ENCODE data around the gene QARS1. TPM values are rescaled to one million over a fixed set of nuclear protein-coding genes. Genes with fewer than 3 reads are reported as not detected.

QARS1 gene
- total and polyA plus RNA-seq, 2 of the 8 experiments (the other 6 are each of a cell fraction or from before 2014, with no cell fraction given), result 353 to 581 TPM

- Histone ChIP-seq H2BK12ac (ENCODE audit: low read depth, low read length) (no peak overlapping the region), H3K4me1 (replicated peaks in 1 of 4; ENCODE audit: control insufficient read depth in 3 of 4, insufficient read depth in 4 of 4, low read length in 3 of 4) (peaks cover 0 to 11% (median 6%) of the 10 kb centered on the region in 4 experiments; a peak in 5 of 7 replicates), H3K9me3 (ENCODE audit: insufficient read depth in 2 of 2, low read depth in 1 of 2, low read length in 1 of 2) (no peaks in the 10 kb centered on the region), H3K4ac (replicated peaks; ENCODE audit: insufficient read length, low read depth, low read length) (no peak overlapping the region), H3K23ac (ENCODE audit: insufficient read length) (no peak overlapping the region), H2BK20ac (ENCODE audit: low read length) (no peak overlapping the region), H2AFZ (ENCODE audit: low read length) (no peak overlapping the region), H4K5ac (ENCODE audit: insufficient read length, low read depth, low read length) (no peak overlapping the region), H2BK15ac (ENCODE audit: low read length) (no peak overlapping the region), H3K14ac (ENCODE audit: insufficient read length) (no peak overlapping the region), H3K27me3 (replicated peaks in 1 of 4; ENCODE audit: control insufficient read depth in 3 of 4, extremely low read depth in 1 of 4, insufficient read depth in 3 of 4, low read length in 3 of 4) (no peaks in the 10 kb centered on the region), H3K56ac (replicated peaks; ENCODE audit: insufficient read length, low read depth, low read length) (no peak overlapping the region), H3K4me3 (ENCODE audit: extremely low read depth in 1 of 4, insufficient read depth in 2 of 4, low read depth in 3 of 4, low read length in 4 of 4) (peak overlapping the region in 3 of 4 experiments; percentile 83 to 92 (median 86); a peak in 6 of 8 replicates), H3K27ac (ENCODE audit: low read depth, low read length) (no peak overlapping the region), H4K91ac (replicated peaks; ENCODE audit: insufficient read length, low read length) (no peak overlapping the region), H3K79me1 (ENCODE audit: low read depth, low read length) (peaks cover 9% of the 10 kb centered on the region), H3K9ac (replicated peaks in 1 of 4; ENCODE audit: extremely low read depth in 1 of 4, low read depth in 3 of 4, low read length in 3 of 4) (peak overlapping the region in 3 of 4 experiments; percentile 44 to 94 (median 92); a peak in 3 of 7 replicates), H4K8ac (ENCODE audit: extremely low read depth, insufficient read depth, low read length) (no peak overlapping the region), H3K23me2 (ENCODE audit: low read depth, low read length) (peaks cover 5% of the 10 kb centered on the region), H3K18ac (ENCODE audit: extremely low read depth, low read length) (no peak overlapping the region), H4K20me1 (replicated peaks in 1 of 2; ENCODE audit: control insufficient read depth in 1 of 2, insufficient read depth in 2 of 2, low read length in 2 of 2) (peaks cover 0 to 13% of the 10 kb centered on the region in 2 experiments), H3K36me3 (ENCODE audit: control insufficient read depth in 2 of 4, insufficient read depth in 4 of 4, low read length in 3 of 4) (peaks cover 18 to 58% (median 47%) of the 10 kb centered on the region in 4 experiments), H2AK5ac (ENCODE audit: low read depth, low read length) (no peak overlapping the region), H2BK5ac (ENCODE audit: low read depth, low read length) (no peak overlapping the region), H2BK120ac (replicated peaks; ENCODE audit: low read depth, low read length) (no peak overlapping the region), H3K79me2 (ENCODE audit: control insufficient read depth in 1 of 2, insufficient read depth in 2 of 2, low read length in 2 of 2) (peaks cover 0 to 10% of the 10 kb centered on the region in 2 experiments; a peak in 2 of 4 replicates), H3K4me2 (ENCODE audit: insufficient read depth in 1 of 2, low read depth in 2 of 2, low read length in 2 of 2) (peak overlapping the region; percentile 92 to 99)
- DNase-seq (ENCODE audit: low read depth in 1 of 2, low spot score in 2 of 2), result no peak
- ChIA-PET CTCF (ENCODE audit: partially characterized antibody) (interaction anchor here (0.9 to 4.4 kb wide), 6 partner anchors 8 to 97 kb away, joined by 3 to 20 read pairs (median 4); partner anchors contain the start of genes LAMB2 and NDUFAF3), POLR2A (ENCODE audit: partially characterized antibody) (interaction anchor here (1.1 to 25.5 kb wide), 7 partner anchors 9 to 123 kb away, joined by 3 to 508 read pairs (median 5); partner anchors contain the start of genes IMPDH2, LAMB2, QARS1 and QRICH1)
- WGBS, 2 experiments (ENCODE audit: extremely low coverage in 1 of 2, insufficient coverage in 1 of 2, insufficient read length in 1 of 2, insufficient replicate concordance in 2 of 2, low coverage in 1 of 2, low lambda C conversion rate in 2 of 2, missing lambda C conversion rate in 1 of 2), result 86% methylated on average over 3 of the region's 3 CpGs; no CpG with 5 or more reads in 1 of the 2 experiments
- no peak for FAIRE-seq
- no peak for TF ChIP-seq JUND (IDR thresholded peaks at IDR 0.05; ENCODE audit: low read length)
- TF ChIP-seq SIN3A (conservative IDR thresholded peaks at IDR 0.05 in 1 of 2, IDR thresholded peaks at IDR 0.05 in 1 of 2; ENCODE audit: low read depth in 1 of 2, low read length in 2 of 2), result no peak
- TF ChIP-seq SP2 (IDR thresholded peaks at IDR 0.05; ENCODE audit: low read length), result no peak
- TF ChIP-seq ASH2L (IDR thresholded peaks at IDR 0.05; ENCODE audit: low read length), result no peak
- TF ChIP-seq RXRA (IDR thresholded peaks at IDR 0.05; ENCODE audit: insufficient read depth, low read depth, low read length), result no peak
- no peak for TF ChIP-seq POU5F1 (IDR thresholded peaks at IDR 0.05; ENCODE audit: low read depth, low read length)
- TF ChIP-seq BACH1 (IDR thresholded peaks at IDR 0.05; ENCODE audit: low read length), result no peak
- TF ChIP-seq SAP30 (IDR thresholded peaks at IDR 0.05; ENCODE audit: insufficient read depth, insufficient replicate concordance, low read length), result no peak
- TF ChIP-seq RFX5 (IDR thresholded peaks at IDR 0.05; ENCODE audit: borderline replicate concordance, low read depth, low read length), result no peak
- TF ChIP-seq USF2 (IDR thresholded peaks at IDR 0.05; ENCODE audit: low read length), result no peak
- TF ChIP-seq MAFK (IDR thresholded peaks at IDR 0.05; ENCODE audit: low read depth, low read length), result no peak
- no peak for TF ChIP-seq RBBP5 (IDR thresholded peaks at IDR 0.05; ENCODE audit: borderline replicate concordance, low read depth, low read length)
- no peak for TF ChIP-seq CEBPB (IDR thresholded peaks at IDR 0.05; ENCODE audit: low read depth, low read length)
These were observed 14.9 kb upstream of the QARS1 start for GRCh38 chr3:49119439-49119838.

Data from H1 (cell line).